Glutamatergic neuron (in vitro differentiated cells): ENCODE data around the gene PACSIN2. TPM values are rescaled to one million over a fixed set of nuclear protein-coding genes. Genes with fewer than 3 reads are reported as not detected.
"Not testable (repeated sequence)": the region's sequence is repeated elsewhere in the genome, so short reads cannot be mapped to it uniquely, and the experiment has no call there.

Source experiments
- DNase-seq: peaks from one replicate; pipeline ENCODE4 v3.0.0; 2022
- H3K27ac Mint-ChIP-seq: one replicate; pipeline ENCODE4 v1.8.0; 2020; ENCODE audit warnings: mild to moderate bottlenecking, mixed read lengths, inconsistent platforms; ENCODE audit not compliant: unreplicated experiment
- H3K27me3 Mint-ChIP-seq: one replicate; pipeline ENCODE4 v1.8.0; 2020; ENCODE audit warnings: mild to moderate bottlenecking, moderate library complexity, mixed read lengths, inconsistent platforms; ENCODE audit not compliant: unreplicated experiment
- H3K36me3 Mint-ChIP-seq: one replicate; pipeline ENCODE4 v1.8.0; 2020; ENCODE audit warnings: mild to moderate bottlenecking, mixed read lengths, inconsistent platforms; ENCODE audit not compliant: unreplicated experiment
- H3K4me1 Mint-ChIP-seq: one replicate; pipeline ENCODE4 v1.8.0; 2020; ENCODE audit warnings: mild to moderate bottlenecking, low read depth, mixed read lengths, inconsistent platforms; ENCODE audit not compliant: unreplicated experiment
- H3K4me3 Mint-ChIP-seq: one replicate; pipeline ENCODE4 v1.8.0; 2020; ENCODE audit warnings: mild to moderate bottlenecking, mixed read lengths, inconsistent platforms; ENCODE audit not compliant: unreplicated experiment
- H3K9me3 Mint-ChIP-seq: one replicate; pipeline ENCODE4 v1.8.0; 2020; ENCODE audit warnings: mild to moderate bottlenecking, moderate library complexity, mixed read lengths, inconsistent platforms; ENCODE audit not compliant: unreplicated experiment
- CTCF ChIP-seq: fragments of 200-600 bp; sonication (generic); IDR thresholded peaks from one replicate; pipeline ENCODE4 v1.5.0; 2021; ENCODE audit not compliant: partially characterized antibody, unreplicated experiment
- total RNA-seq: library from RNA; stranded (reverse); fragmentation: NEBNext Ultra II Directional; extraction: Animal tissue kit (Norgen Biotek cat#: 25700); gene quantifications from one replicate; pipeline ENCODE4 v1.2.1, GENCODE V29; 2021; ENCODE audit not compliant: unreplicated experiment

PACSIN2 gene
- total RNA-seq, 1 donor from 2014 or later = 47.3 TPM

- Mint-ChIP-seq H3K27ac (no peak overlapping the region), H3K36me3 (no peaks in the 10 kb centered on the region), H3K9me3 (peaks cover 7% of the 10 kb centered on the region), H3K4me3 (no peak overlapping the region), H3K27me3 (no peaks in the 10 kb centered on the region), H3K4me1 (peaks cover 42% of the 10 kb centered on the region)
- no peak for DNase-seq
- TF ChIP-seq CTCF = no peak
These were observed 52.4 kb downstream of the PACSIN2 start for GRCh38 chr22:42962295-42963230.

GRCh38 chr22:42961810-42962209 is 53.1 kb downstream of the PACSIN2 start:
- Mint-ChIP-seq H3K27ac (no peak overlapping the region), H3K4me3 (no peak overlapping the region), H3K27me3 (no peaks in the 10 kb centered on the region), H3K4me1 (peaks cover 42% of the 10 kb centered on the region), H3K9me3 (peaks cover 7% of the 10 kb centered on the region), H3K36me3 (no peaks in the 10 kb centered on the region)
- DNase-seq = no peak
- no peak for TF ChIP-seq CTCF

DNA sequence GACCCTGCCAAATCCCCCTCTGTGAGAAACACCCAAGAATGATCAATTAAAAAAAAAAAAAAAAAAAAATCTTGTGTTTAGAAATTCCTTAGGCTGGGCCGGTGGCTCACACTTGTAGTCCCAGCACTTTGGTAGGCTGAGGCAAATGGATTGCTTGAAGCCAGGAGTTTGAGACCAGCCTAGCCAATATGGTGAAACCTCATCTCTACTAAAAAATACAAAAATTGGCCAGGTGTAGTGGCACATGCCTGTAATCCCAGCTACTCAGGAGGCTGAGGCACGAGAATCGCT is 53.6 kb downstream of the PACSIN2 start:
- not testable (repeated sequence) for H3K36me3 Mint-ChIP-seq, H3K9me3 Mint-ChIP-seq, H3K27ac Mint-ChIP-seq, DNase-seq, H3K4me3 Mint-ChIP-seq, H3K27me3 Mint-ChIP-seq
- peaks cover 44% of the 10 kb centered on the region for H3K4me1 Mint-ChIP-seq

DNA sequence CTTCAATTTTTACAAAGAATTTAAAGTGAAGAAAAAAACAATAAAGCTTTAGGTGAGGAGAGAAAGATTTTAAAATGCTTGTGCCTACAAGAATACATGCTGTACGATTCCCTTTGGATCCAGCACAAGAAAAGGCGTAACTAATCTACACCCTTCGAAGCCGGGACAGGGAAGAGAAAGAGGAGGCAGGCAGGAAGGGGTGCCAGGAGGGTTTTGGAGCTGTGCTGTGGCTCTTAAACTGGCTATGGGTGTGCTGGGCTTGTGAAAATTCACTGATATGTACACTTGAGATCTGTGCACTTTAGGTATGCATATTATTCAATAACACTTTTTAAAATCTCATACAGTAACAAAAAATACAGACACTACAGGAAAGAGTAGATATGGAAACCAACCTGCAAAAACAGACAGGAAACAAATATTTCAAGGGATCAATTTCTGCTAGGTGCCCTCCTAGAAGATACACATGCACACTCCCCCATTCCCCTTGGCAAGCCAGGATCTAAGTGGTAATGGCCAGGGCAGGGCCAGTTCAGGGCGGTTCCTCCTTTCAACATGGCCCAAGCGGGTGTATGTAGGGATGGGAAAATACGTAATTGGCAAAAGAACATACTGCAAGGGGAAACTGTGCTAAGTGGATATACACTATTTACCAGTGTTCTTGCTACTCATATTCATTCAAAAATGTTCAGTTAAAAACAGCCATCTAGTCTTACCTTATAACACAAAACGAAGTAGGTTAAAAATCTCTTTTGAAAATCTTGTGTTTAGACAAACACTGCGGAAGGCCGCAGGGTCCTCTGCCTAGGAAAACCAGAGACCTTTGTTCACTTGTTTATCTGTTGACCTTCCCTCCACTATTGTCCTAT is 54.2 kb downstream of the PACSIN2 start:
- Mint-ChIP-seq H3K4me1 (peaks cover 44% of the 10 kb centered on the region), H3K4me3 (no peak overlapping the region), H3K36me3 (peaks cover 1% of the 10 kb centered on the region), H3K27ac (no peak overlapping the region), H3K9me3 (peaks cover 7% of the 10 kb centered on the region), H3K27me3 (no peaks in the 10 kb centered on the region)
- no peak for TF ChIP-seq CTCF
- no peak for DNase-seq

- no peak overlapping the region for H3K27ac Mint-ChIP-seq
- peaks cover 7% of the 10 kb centered on the region for H3K9me3 Mint-ChIP-seq
- H3K4me1 Mint-ChIP-seq = peaks cover 40% of the 10 kb centered on the region
- no peak for DNase-seq
- H3K27me3 Mint-ChIP-seq = no peaks in the 10 kb centered on the region
- H3K36me3 Mint-ChIP-seq = peaks cover 4% of the 10 kb centered on the region
- no peak overlapping the region for H3K4me3 Mint-ChIP-seq
- TF ChIP-seq CTCF = no peak
These were observed 55.1 kb downstream of the PACSIN2 start for GRCh38 chr22:42959576-42960509.
